GM12878 (cell line): ENCODE measurements around the gene PLOD3.
"Not testable (repeated sequence)": the region's sequence is repeated elsewhere in the genome, so short reads cannot be mapped to it uniquely, and the experiment has no call there.

ENCODE experiments used
- BHLHE40 ChIP-seq, 2 experiments: fragments of 450-650 bp in 1 of 2; IDR thresholded peaks; 2 replicates each; pipeline ENCODE4 v1.6.1; 2011 to 2017; ENCODE audit warnings: low read depth in 2 of 2, borderline replicate concordance in 1 of 2, improper control_type of control experiment in 1 of 2, low read length in 1 of 2, mild to moderate bottlenecking in 1 of 2
- CTCF ChIP-seq, 3 experiments: IDR thresholded peaks in 2 of 3; conservative IDR thresholded peaks in 1 of 3; 2 replicates each; pipeline ENCODE4 v1.5.1; 2011; ENCODE audit warnings: low read depth in 3 of 3, low read length in 3 of 3, mild to moderate bottlenecking in 3 of 3, control low read depth in 2 of 3, moderate library complexity in 2 of 3, inconsistent platforms in 1 of 3, mixed read lengths in 1 of 3; ENCODE audit not compliant: control insufficient read depth in 2 of 3, insufficient read depth in 1 of 3; ENCODE audit errors: extremely low read depth in 1 of 3
- HSF1 ChIP-seq: fragments of 150-350 bp; IDR thresholded peaks from 2 replicates; pipeline ENCODE4 v1.6.1; 2014; ENCODE audit warnings: mild to moderate bottlenecking, low read depth, low read length
- MAX ChIP-seq: IDR thresholded peaks from 2 replicates; pipeline ENCODE4 v1.6.1; 2012; ENCODE audit warnings: low read depth, low read length, improper control_type of control experiment
- SP1 ChIP-seq: IDR thresholded peaks from one replicate; pipeline ENCODE4 v1.6.1; 2011; ENCODE audit warnings: low read depth, low read length

GRCh38 chr7:101203740-101204738 is 13.3 kb downstream of the PLOD3 start:
- TF ChIP-seq CTCF (IDR thresholded peaks at IDR 0.05 in 2 of 3, conservative IDR thresholded peaks at IDR 0.05 in 1 of 3; ENCODE audit: control insufficient read depth in 2 of 3, extremely low read depth in 1 of 3, insufficient read depth in 1 of 3, low read depth in 3 of 3, low read length in 3 of 3); MAX; HSF1; BHLHE40 (IDR thresholded peaks at IDR 0.05; ENCODE audit: borderline replicate concordance in 1 of 2, low read depth in 2 of 2, low read length in 1 of 2); SP1: not testable (repeated sequence)
